ENCODE data around the gene PTPRR. TPM values are rescaled to one million over a fixed set of nuclear protein-coding genes. Genes with fewer than 3 reads are reported as not detected.

PTPRR gene
- total RNA-seq, 4 donors from 2014 or later = 1.3 to 1.5 TPM; not detected in 2

DNA sequence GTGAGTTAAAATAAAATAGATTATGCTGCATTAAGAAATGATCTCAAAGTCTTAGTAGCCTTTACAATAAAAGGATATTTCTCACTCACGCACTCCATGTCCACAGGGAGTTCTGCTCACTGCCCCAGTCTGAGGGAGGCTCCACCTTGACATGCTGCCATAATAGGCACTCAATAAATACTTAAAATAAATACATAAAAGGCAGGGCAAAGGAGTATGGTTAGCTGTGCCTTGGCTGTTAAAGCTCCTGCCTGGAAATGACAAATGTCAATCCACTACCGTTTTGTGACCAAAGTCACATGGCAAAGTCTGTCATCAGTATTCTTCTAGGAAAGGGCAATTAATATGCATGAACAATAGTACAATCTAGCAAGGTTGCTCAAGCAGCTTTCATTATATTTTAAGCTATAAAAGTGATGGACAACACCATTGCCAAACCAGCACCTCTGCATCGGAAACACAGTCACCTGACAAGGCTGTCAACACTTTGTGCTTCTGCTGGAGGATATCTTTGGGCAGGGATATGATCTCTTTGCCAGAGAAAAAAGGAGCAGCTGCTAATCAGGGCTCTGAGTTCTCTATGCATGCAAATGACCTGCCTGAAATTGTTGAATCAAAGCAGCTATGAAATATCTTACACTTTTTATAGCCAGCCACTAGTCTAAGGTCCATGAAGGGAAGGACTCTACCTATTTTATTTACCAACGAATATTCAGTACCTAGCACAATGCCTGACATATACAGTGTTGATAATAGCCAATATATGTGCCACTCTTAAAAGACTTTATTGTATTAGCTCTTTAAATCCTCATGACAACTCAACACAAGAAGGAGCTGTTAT lies 90.1 kb downstream of the PTPRR start:
- TF ChIP-seq CTCF (IDR thresholded peaks at IDR 0.05; ENCODE audit: low read depth) = no peak

GRCh38 chr12:70829070-70829469 lies 91.5 kb downstream of the PTPRR start:
- TF ChIP-seq CTCF (IDR thresholded peaks at IDR 0.05; ENCODE audit: low read depth) = no peak

GRCh38 chr12:70828351-70828750 lies 92.2 kb downstream of the PTPRR start:
- no peak for TF ChIP-seq CTCF (IDR thresholded peaks at IDR 0.05; ENCODE audit: low read depth)

DNA sequence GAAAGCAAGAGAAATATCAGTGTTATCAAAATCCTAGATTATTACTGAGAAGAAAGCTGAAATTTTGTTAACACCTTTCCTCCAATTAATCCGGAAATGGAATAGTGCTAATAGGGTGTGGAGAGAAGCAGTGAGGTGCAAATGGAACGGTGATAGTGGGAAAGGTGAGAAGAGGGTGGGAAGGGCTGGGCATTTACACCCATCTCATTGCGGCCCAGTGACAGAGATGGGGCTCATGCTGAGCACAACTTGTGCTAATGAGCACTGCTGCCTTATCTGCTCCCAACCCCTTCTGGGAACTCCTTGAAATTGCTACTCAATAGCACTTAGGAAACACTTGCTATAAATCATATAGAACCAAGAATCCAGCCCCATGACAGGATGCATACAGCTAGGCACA lies 94.4 kb downstream of the PTPRR start:
- TF ChIP-seq CTCF (IDR thresholded peaks at IDR 0.05; ENCODE audit: low read depth) = no peak

GRCh38 chr12:70824511-70824910 lies 96.0 kb downstream of the PTPRR start:
- no peak for TF ChIP-seq CTCF (IDR thresholded peaks at IDR 0.05; ENCODE audit: low read depth)

- TF ChIP-seq CTCF (IDR thresholded peaks at IDR 0.05; ENCODE audit: low read depth) = no peak
Observed at GRCh38 chr12:70823182-70823976, 97.2 kb downstream of the PTPRR start.

DNA sequence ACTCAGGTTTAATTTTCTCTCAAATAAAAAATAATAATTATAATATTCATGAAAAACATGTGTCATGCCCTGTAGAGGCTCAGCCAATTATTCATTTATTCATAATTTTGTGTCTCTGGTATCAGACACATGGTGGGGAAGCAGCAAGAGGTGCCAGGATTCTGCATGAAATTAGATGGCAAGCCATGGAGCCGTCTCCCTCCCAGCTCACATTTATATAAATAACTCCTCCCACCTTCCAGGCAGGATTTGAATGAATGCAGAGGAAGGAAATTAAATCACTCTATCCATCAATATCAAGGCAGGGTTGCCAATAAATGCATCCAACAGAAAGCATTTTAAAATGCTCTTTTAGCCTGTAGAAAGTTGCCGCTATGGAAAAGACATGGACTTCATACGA lies 98.1 kb downstream of the PTPRR start:
- no peak for TF ChIP-seq CTCF (IDR thresholded peaks at IDR 0.05; ENCODE audit: low read depth)
